IPS-11a (cell line): ENCODE results near the gene MPP3.
"Not testable (repeated sequence)": the region's sequence is repeated elsewhere in the genome, so short reads cannot be mapped to it uniquely, and the experiment has no call there.

Source experiments
- H3K4me3 ChIP-seq: one replicate; pipeline ENCODE4 v1.5.1; 2013; ENCODE audit warnings: low read depth, low read length, control low read depth

Gene MPP3, protein sequence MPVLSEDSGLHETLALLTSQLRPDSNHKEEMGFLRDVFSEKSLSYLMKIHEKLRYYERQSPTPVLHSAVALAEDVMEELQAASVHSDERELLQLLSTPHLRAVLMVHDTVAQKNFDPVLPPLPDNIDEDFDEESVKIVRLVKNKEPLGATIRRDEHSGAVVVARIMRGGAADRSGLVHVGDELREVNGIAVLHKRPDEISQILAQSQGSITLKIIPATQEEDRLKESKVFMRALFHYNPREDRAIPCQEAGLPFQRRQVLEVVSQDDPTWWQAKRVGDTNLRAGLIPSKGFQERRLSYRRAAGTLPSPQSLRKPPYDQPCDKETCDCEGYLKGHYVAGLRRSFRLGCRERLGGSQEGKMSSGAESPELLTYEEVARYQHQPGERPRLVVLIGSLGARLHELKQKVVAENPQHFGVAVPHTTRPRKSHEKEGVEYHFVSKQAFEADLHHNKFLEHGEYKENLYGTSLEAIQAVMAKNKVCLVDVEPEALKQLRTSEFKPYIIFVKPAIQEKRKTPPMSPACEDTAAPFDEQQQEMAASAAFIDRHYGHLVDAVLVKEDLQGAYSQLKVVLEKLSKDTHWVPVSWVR

DNA sequence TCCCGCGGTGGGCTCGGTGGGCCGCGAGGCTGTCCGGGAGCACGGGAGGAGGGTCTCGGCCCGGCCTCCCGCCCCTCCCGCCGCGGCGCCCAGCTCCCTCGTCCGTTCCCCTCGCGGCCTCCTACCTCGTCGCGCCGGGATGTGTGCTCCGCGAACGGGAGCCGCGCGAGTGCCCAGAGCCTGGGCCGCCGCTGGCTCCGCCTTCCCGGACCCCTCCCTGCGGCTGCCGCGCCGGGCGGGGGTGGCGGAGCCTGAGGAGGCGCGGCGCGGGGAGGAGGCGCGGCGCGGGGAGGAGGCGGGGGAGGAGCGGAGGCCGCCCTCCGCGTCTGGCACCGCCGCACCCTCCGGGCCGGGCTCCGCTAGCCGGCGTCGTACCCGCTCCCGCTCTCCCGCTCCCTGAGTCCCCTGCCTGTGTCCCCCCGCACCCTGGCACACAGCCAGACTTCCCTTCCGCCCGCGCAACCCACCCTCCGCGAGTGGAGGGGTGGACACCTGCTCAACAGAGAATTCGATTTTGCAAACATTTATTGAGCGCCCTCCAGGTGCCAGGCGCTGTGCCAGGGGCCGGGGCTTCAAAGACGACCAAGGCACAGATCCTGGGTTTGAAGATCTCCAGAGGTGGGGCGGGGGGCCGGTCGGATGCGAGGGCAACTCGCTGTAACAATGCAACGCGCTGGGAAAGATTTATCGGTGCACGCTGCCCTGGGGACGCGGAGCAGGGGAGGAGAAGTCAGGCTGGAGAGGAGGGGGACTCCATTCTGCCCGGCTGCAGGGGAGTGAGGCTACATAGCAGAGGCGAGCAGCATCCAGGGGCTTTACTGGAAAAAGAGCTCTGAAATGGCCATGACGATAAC is at the start of gene MPP3:
MPP3 (minus strand) TSS at position 171 of the 854 bp plus-strand sequence. CDS start 1,240 bp downstream, outside the sequence.
- H3K4me3 ChIP-seq, result peak within 1 kb of the TSS; percentile 45

DNA sequence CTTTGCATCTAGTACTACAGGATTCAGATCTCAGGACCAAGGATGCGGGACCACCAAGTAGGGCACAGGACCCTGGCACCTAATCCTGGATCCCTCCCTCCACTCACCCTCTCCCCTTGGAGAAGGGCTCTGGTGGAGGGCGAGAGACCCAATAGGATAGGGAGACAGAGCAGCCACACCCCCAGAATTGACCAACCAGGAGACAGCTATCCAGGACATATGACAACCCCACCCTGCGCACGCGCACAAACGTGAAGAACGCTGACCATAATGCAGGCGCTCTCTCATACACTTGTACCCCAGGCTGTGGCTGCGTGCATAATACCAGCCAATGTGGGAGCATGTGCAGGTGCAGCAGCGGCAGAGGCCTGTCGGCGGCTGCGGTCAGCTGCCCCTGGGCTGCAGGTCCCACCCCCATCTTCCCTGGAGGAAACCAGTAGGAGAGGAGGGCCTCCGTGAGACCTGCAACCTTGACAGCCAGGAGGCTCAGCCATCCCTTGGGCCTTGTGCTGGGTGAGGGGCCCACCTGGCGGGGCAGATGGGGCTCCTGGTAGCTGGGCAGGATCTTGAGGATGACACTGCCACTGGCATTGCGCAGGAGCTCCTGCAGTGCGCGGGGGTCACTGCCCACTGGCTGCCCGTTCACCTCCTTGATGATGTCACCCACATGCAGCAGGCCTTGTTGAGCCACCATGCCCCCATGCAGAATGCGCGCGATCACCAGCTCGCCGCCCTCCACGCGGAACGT is 49.0 kb upstream of the MPP3 start:
- no peak overlapping the region for H3K4me3 ChIP-seq

DNA sequence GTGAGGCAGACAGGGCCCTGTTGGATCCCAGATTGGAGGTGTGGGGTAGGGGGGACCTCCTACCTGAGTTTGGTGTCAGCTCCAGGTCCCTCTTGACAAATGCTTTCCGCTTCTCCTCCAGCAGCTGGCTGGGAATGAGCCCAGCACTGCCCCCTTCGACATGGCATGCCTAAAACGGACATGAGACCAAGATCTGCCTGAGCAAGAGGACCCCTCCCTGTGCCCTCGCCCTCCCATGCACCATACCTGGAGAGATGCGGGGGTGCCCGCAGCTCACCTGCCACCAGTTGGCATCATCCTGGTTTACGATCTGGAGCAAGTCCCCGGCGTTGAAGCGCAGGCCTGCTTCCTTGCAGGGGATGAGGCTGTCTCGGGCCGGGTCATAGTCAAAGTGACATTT is 48.2 kb upstream of the MPP3 start:
- no peak overlapping the region for H3K4me3 ChIP-seq

DNA sequence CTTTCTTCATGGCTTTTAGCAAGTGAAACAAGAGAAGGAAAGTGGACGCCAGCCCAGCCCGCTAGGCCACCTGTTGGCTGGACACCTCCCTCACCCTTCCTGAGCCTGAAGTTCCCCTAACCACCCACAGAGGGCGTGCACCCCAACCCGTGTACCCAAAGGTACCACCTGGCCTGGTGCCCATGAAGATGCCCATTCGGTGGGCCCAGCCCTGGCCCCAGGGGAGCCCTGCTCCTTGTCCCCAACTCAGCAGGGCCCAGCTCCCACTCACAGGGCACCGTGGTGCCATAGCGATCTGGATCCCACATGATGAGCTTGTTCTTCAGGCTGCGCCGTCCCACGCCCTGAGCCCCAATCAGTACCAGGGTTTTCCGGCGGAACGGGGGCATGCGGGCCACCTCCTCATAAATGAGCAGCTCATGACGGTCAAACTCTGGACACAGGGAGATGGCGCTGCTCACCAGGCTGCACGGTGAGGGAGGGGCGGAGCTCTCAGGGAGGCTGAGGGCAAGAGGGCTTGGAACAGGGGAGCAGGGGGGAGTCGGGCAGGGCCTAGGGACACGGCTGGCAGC is 47.6 kb upstream of the MPP3 start:
- H3K4me3 ChIP-seq, result no peak overlapping the region

DNA sequence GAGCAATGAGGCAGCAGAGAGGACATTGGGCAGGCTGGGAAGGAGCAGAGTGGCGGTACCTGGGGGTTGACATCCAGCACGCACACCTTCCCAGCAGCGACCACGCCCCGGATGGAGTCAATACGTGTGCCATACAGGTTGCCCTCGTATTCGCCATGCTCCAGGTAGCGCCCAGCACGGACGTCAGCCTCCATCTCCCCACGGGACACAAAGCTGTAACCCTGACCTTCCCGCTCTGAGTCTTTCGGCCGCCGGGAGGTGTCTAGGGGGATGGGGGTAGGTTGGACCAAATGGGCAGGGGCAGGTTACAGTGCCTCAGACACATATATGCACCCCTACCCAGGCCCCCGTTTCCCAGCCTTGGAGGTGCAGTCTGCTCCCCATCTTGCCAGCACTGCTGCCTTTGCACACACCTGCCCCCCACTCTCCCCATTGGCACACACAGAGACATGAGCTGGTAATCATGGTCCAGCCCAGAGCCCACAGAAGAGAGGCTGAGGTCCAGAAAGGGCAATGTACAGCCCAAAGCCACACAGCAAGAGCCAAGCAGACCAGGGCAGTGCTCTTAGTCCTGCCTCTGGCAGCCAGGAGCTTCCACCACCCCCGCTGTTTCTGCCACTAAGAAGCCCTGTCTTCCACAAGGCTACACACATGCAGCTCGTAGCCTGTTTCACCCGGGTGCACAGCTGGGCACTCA is 46.9 kb upstream of the MPP3 start:
- no peak overlapping the region for H3K4me3 ChIP-seq

DNA sequence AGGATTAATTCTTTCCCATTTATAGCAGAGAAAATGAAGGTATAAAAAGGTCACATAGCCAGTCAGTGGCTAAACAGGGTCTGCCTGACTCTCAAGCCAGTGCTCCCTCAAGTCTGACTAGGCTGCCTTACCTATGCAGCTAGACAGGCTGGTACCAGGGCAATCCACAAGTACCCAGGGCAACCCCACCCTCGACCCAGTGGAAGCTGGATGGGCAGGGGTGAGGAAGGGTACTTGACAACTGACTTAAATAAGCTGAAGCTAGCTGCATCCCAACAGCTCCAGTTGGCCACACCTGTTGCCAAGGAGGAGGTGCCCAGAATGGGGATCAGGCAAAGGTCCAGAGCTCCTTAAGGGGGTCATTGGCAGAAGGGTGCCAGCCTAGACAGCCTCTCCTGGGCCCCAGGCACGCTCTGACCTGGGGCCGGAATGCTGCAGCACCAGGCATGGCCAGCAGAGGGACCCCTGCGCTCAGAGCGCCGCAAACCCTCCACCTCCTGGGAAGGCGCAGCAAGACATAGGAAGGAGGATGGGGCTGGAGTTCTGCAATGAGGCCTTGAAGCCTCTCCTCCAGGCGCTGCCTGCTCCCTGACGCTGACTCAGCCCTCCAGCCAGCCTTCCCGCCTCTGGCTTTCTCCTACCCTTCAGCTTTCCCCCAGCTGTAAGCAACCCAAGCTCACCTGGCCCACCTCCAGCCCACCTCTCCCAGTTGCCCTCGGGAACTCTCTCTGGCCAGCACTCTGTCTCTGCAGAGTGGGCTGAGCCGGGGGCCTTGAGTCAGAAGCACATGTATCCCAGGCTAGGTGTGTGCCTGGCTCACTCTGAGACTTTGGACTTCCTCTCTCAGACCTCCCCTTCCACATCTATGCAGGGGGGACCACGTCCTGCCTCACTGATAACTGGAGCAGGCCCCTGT is 45.6 kb upstream of the MPP3 start:
- no peak overlapping the region for H3K4me3 ChIP-seq

DNA sequence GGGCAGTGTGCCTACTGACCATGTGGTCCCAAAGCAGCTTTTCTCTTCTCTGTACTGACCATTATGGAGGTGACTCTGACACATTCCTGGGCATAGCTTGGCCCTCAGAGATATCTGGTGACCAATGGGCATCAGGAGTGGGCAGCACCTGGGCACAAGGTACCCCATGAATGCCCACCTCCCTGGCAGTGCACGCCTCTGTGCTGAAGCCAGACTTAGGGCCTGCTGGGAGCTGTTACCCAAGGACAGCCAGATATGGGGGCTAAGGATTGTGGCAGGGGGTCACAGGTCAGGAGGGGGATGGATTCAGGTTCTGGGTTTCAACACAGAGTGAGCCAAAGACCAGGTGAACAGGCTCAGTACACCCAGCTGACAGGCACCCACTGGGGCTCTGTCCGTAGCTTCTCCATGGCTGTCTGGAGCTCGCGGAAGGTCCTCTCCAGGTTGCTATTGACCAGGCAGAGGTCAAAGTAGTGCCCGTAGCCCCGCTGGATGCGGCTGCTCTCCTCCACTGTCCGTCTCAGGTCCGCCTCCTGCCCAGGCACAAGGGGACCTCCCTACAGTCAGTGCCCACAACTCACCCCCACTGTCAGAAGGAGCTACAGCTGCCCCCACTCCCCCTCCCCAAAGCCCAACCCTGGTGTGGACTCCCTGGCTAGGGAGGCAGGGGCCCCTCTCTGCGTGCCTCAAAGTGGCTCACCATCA is 44.7 kb upstream of the MPP3 start:
- H3K4me3 ChIP-seq, result no peak overlapping the region

DNA sequence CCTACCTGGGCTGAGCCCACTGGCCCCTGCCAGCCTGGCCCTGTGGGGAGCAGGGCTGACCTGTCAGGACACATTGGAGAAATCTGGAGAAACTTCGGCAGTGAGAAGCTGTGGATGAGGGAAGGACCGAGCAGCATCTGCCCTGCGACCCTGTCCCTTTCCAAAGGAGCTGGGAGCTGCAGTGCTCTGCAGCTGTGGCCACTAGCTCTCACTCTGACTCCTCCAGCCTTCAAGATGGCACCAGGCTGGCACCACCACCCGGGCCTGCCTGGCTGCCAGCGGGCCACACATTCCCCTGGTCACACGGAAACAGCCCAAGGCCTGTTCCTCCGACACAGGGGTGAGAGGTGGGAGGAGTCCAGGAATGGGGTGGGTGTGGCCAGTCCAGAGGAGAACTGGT is 44.1 kb upstream of the MPP3 start:
- H3K4me3 ChIP-seq, result no peak overlapping the region

DNA sequence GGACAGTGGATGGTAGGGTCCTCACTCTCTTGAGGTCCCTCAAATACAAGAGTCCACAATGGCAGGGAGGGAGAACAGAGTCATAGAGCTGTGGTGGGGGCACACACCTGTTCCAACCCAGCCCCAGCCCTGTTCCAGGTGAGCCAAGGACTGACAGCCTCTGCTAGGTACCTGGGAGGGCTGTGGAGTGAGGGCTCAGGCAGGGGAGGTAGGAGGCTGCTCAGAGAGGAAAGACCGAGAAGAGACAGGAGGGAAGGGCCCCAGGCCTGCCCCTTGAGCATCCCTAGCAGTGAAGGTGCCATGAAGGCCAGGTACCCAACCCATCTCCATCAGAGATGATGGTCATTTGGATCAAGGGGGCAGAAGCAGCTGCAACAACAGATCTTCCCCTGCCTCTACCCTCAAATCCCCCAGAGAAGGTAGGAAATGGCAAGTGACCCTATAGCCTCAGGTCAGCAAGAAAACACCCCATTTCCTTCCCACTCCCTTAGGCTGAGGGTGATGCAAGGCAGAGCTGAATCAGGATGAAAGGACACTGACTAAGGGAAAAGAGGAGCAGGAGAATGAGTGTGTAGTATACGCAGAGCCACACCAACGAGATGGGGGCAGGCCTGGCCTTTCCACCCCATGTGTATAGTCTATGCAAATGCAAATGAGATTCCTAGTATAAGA is 42.7 kb upstream of the MPP3 start:
- no peak overlapping the region for H3K4me3 ChIP-seq

DNA sequence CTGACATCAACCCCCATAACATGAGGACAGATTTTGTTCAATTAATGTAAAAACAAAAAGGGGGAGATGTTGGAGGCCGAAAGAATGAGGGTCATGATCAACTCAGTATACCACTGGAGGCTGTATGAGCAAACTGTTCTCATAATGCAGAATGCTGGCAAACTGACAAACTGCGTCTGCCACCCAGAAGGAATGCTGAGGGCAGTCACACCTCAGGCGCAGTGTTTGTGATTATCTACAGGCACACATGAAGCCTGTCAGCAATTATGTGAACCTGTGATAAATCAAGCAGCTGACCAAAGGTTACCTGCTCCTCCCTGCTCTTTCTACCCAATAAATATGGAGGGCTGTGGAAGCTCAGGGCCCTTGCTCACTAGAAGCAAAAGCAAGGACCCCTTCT is 41.3 kb upstream of the MPP3 start:
- H3K4me3 ChIP-seq, result no peak overlapping the region

DNA sequence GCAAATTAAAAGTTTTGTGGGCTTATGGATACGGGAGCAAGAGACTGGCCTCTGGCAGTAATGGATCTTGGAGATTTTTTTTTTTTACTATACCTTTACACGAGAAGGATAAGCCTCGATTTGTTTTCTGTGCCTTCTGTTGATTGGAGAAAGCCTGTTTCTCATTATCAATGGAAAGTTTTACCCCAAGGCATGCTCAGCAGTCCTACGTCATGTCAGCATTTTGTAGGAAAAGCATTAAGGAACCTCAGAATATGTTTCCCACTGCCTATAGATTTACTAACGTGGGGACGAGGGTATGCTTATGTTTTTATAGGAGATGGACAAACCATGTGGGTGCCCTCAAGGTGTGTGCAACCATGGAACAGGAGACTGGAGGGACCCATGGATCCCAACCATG is 40.9 kb upstream of the MPP3 start:
- H3K4me3 ChIP-seq, result no peak overlapping the region

DNA sequence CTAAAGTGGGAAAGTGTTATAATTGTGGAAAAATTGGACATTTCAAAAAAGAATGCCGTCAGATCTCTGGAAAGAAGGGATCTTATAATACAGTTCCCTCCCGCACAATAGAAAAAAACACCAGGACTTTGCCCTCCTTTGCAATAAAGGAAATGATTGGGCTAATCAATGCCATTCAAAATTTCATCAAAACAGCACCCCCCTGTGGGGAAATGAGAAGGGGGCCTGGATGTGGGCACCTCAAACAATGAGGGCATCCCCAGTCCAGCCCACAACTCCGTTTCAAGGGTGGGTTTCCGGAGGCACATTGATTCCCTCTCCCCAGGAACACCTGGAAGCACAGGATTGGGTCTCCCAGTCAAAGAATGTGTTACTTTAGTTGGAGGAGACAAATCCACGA is 40.1 kb upstream of the MPP3 start:
- no peak overlapping the region for H3K4me3 ChIP-seq

DNA sequence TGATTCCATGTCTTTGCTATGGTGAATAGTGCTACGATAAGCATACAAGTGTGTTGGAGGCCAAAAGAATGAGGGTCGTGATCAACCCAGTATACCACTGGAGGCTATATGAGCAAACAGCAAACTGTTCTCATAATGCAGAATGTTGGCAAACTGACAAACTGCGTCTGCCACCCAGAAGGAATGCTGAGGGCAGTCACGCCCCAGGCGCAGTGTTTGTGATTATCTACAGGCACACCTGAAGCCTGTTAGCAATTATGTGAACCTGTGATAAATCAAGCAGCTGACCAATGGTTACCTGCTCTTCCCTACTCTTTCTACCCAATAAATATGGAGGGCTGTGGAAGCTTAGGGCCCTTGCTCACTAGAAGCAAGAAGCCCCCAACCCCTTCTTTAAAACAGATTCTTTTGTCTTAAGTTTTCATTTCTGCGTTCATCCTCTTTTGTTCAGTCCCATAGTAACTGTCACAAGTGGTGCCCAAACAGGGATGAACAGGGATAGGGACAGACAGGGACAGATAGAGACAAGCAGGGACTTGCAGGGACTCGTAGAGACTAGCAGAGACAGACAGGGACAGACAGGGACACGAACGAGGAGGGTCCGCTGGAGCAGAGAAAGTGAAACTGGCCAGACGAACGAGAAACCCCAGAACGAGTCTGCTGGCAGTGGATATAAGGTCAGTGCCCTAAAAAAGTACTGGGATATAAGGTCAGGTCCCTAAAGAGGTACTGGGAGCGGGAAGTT is 39.2 kb upstream of the MPP3 start:
- H3K4me3 ChIP-seq, result no peak overlapping the region

DNA sequence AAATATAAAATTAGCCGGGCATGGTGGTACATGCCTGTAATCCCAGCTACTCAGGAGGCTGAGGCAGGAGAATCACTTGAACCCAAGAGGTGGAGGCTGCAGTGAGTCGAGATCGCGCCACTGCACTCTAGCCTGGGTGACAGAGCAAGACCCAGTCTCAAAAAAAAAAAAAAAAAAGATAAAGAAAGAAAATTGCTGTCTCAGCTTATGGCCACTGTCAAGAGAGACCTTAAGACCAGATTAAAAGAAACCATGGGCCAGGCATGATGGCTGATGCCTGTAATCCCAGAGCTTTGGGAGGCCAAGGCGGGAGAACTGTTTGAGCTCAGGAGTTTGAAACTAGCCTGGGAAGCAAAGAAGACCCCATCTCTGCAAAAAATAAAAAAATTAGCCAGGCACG is 36.1 kb upstream of the MPP3 start:
- H3K4me3 ChIP-seq, result not testable (repeated sequence)

DNA sequence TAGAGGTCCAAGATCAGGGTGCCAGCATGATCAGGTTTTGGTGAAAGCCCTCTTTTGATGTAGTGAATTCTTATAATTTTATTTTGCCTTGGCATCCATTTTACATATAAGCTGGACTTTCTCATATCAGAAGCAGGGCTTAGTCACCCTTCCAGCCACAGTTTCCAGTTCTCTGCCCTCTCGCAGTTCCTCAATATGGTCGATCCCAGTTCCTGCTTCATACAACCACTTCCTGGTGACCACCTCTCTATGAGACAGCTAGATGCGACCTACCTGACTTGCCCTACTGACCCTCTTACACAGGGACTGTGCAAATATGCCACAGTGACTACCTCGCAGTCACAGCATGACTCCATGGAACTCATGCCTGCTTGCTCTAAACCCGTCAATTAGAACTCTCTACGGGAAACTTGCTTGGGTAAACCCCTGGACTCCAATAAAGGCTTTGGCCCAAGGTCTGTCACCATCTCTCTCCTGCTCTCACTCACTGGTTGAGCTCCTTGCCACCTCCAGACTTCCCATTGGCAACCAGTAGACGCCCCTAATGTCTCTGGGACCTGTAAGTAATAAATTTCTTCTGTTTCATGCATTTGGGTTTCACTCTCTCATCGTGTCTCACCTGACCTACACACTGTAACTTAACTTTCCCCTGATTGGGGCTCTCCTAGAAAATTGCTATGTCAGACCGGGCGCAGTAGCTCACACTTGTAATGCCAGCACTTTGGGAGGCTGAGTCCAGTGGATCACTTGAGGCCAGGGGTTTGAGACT is 35.5 kb upstream of the MPP3 start:
- H3K4me3 ChIP-seq, result no peak overlapping the region

DNA sequence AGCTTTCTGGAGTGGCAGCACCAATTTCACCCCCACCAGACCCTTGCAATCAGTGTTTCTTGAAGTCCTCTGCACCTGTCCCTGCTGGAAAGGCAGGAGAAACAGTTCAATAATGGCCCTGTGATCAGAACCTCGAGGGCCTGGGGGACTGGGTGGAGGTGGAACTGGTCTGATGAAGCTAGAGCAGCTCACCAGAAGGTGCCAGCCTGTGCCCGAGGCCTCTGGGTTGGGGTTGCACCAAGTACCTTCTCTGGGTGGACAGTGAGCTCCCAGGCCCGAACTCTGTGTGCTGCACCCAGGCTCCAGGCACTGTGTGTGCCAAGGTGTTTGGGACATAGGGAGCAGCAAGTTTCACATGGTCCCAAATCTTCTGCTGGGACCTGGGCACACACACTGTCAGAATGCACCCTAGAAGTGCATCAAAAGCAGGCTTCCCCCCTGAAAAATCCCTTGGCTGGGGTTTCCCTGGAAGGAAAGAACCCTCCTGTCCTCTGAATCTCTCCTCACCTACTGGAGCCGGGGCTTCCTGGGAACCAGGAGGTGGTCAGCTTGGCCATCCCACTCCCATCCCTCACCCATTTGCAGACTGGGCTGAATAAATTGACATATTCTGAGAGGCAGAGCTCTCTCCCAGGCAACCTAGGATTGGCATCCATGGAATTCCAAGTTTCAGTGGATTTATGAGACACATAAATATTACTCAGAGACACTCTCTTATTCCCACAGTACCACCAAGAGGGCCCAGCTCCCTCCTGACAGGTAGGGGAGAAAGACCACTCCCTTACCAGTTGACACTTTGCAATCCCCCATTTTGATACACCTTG is 31.4 kb upstream of the MPP3 start:
- H3K4me3 ChIP-seq, result no peak overlapping the region
